GM23248 (cell line): ENCODE data around the gene ELOF1.

Experiments
- EZH2 ChIP-seq: fragments of 200-600 bp; sonication (generic); IDR thresholded peaks from 2 replicates; pipeline ENCODE4 v1.6.1; 2018; ENCODE audit warnings: antibody characterized with exemption, mild to moderate bottlenecking; ENCODE audit not compliant: insufficient read depth, poor library complexity, severe bottlenecking
- EZH2phosphoT487 ChIP-seq: fragments of 200-600 bp; sonication (generic); IDR thresholded peaks from 2 replicates; pipeline ENCODE4 v1.6.1; 2018; ENCODE audit warnings: antibody characterized with exemption, moderate library complexity, mild to moderate bottlenecking, low read depth; ENCODE audit not compliant: insufficient read depth

DNA sequence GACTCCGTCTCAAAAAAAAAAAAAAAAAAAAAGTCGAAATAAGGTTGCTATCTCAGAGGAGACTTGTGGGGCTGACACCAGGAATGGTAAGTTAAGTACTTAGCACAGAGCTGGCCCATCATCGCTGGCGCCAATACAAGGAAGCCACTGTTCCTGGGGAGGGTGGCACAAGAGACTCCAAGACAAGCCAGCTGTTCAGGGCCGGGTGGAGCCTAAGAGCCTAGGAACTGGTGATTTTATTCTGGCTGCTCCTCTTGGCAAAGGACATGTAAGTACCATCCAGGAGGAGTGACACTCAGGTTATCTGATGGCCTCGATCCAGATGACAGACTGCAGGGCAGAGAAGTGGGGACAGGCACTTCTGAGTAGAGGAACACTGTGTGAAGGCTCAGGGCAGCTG lies 3.8 kb downstream of the ELOF1 start:
- TF ChIP-seq EZH2phosphoT487 (no peak), EZH2 (no peak)
